GM19397 (cell line): ENCODE results near the gene EHD3.

Source experiments
- ATAC-seq: cut with Tn5 transposase; IDR thresholded peaks from one replicate; pipeline ENCODE4 v1.9.1; 2021; ENCODE audit warnings: mild to moderate bottlenecking, moderate library complexity; ENCODE audit not compliant: unreplicated experiment

The EHD3 gene

GRCh38 chr2:31235504-31235902, 1.6 kb downstream of the EHD3 start:
- no peak for ATAC-seq

- no peak for ATAC-seq
Observed at GRCh38 chr2:31236433-31237205, 2.7 kb downstream of the EHD3 start.

- no peak for ATAC-seq
Observed at GRCh38 chr2:31237348-31238017, 3.5 kb downstream of the EHD3 start.

- ATAC-seq, result no peak
Observed at GRCh38 chr2:31238126-31238905, 4.4 kb downstream of the EHD3 start.

GRCh38 chr2:31238906-31239592, 5.1 kb downstream of the EHD3 start:
- ATAC-seq, result no peak

GRCh38 chr2:31239593-31240177, 5.7 kb downstream of the EHD3 start:
- ATAC-seq, result no peak

DNA sequence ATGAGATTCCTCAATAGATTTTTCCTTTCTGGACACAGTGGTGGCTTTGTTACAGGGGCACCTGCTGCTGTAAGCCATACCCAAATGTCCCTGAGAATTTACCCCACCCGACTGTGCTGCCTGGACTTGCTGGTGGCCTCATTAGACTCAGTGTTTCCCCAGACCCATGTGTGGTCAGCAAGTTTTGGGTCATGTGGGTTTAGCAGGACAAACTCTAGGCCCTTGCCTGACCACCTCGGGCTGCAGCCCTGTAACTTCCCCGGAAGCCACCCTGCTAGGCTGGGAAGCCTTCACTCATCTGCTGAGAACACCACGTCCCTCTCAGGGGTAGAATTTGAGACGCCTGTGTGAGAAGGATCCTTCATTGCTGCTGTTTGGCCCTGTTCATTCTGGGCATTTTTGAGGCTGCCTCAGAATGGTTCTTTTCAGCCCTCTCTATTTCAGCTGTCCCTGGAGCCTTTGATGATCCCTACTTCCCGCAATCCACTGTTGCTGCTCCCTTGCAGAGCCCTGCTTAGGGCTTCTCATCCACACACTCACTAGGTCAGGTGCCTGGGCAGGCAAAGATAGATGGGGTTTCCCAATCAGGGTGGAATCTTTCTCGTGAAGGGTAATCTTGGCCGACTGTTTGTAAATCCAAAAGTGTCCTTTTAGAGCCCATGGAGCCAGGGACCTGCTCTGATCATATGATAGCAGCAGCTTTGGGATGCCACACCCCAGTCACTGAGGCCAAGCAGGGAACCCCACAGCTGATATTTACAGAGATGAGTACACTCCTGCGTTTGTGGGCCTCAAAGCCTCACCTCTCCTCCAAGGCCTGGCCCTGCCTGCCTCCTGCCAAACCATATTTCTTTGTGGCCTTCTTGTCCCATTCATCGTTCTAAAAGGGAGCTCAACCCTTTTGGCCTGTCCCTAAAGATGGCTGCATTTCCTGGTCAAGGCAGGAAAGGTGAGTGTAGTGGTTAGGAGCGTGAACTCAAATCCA, 6.7 kb downstream of the EHD3 start:
- no peak for ATAC-seq

DNA sequence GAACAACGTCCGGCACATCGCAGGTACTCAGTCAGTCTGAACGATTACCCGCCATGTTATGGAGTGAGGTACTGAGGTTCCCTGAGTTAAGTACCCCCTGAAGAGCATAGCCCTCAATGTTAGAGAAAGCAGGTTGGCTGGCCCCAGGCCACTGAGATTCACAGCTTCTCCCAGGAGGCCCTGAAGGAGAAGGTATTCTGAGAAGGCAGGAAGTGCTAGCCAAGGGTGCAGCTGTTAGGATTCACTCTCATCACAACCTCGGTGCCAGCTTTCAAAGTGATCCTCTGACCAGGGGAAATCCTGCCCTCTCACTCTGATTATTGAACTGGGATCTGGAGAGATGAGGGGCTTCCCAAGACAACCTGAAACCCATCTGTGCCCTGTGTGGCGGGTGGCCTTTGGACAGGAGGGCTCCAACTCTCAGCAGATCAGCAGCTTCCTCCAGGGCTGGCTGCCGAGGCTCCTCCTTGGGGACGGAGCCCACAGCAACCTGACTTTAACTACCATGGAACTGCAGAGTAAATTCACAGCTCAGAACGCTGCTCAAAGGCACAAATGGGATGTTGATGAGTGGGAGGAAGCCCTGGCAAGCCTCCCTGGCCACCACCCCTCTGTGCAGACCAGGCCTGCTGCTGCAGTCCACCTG, 7.8 kb downstream of the EHD3 start:
- ATAC-seq, result no peak

DNA sequence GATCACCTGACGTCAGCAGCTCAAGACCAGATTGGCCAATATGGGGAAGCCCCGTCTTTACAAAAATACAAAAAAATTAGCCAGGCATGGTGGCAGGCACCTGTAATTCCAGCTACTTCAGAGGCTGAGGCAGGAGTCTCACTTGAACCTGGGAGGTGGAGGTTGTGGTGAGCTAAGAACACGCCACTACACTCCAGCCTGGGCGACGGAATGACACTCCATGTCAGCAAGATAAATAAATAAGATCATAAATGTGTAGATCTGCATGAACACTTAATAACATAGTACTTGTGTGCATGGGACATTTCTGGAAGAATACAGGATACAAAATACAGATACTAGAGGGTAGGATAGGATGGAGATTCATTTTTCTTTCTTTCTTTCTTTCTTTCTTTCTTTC, 9.1 kb downstream of the EHD3 start:
- no peak for ATAC-seq

DNA sequence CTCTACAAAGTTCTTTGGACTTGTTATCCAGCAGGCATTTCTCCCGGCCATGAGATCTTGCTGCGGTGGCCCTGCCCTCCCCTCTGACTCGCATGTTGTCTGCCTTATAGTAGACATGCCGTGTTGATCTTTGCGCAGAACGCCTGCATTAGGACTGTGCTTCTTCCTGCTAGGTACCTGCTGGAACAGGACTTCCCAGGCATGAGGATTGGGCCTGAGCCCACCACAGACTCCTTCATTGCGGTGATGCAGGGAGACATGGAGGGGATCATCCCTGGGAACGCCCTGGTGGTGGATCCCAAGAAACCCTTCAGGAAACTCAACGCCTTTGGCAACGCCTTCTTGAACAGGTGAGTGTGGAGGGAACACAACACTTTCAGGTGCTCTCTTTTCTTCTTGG, 10.1 kb downstream of the EHD3 start:
- no peak for ATAC-seq

- no peak for ATAC-seq
Observed at GRCh38 chr2:31246184-31246852, 12.4 kb downstream of the EHD3 start.

DNA sequence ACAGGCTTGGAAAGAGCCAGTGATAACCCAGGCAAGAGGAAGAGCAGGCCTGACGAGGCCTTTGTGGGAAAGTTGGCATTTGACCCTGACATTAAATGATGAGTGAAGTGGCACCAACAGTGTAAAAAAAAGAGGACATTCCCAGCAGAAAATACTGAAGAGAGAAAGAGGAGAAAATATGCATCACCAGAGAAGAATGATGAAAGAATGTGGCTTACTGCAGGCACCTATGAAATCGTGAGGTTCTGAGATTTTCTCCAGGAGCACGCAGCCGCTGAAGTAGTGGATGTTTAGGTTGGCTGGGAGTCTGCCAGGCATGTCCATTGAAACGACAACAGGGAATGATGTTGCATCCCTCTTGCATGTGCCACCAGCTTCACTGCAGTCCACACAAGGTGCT, 13.8 kb downstream of the EHD3 start:
- ATAC-seq, result no peak

DNA sequence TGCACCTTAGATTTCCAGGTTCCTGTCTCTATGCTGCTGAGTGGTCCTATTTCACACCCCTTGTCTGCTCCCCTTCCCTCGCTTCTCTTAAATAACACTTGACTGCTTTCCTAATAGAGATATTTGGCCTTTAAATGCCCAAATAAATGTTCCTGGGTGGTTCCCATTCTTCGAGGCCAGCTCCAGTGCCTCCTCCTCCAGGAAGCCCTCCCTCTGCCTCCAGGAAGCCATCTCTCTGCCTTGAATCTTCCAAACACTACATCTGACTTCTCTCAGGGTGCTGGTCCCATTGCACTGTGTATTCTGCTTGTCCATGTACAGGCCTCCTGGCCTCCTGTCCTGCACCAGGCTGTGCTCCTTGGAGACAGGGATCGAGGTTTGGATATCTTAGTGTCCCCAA, 14.2 kb downstream of the EHD3 start:
- no peak for ATAC-seq

DNA sequence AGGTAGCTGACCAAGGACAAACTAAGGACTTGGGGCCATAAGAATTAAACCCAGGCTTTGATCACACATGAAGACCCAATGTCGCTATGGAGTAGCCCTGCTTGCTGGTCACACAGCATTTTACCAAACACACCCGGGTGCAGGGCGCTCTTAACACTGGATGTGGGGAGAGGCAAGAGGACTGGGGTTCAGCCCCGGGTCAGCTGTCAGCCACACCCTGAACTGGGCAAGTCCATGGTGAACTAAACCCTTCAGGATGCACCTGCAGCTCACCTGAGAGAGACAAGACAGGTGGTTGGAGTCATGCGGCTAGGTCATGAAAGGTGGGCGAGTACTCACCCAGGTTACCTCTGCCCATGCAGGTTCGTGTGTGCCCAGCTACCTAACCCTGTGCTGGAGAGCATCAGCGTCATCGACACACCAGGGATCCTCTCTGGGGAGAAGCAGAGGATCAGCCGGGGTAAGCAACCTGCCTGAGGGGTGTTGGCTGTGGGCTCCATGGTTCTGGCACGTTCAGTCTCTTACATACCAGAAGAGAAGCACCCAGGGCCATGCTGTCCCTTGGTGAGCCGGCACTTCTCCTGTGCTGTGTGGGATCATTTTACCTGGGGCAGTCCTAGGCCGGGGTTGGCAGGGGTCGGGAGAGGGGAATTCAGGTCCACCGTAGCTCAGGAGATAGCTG, 15.2 kb downstream of the EHD3 start:
- no peak for ATAC-seq

DNA sequence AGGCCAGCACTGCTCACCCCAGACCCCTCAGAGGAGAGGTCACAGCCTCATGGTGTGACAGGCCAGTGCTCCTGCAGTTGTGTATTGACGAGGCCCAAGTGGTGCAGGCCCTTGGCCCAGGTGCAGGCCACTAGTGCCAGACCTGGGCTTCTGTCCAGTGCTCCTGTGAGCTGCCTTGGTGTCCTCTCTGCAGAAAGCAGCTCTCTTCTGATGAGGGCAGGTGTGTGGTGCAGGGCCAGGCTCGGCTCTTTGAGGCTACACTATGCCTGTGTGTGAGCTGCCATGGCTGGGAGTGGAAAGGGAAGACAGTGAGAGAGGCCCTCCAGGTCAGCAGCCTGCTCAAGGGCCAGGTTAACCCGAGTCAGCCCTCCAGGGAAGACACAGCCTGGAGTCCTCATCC, 17.1 kb downstream of the EHD3 start:
- no peak for ATAC-seq

GRCh38 chr2:31251851-31252250, 17.9 kb downstream of the EHD3 start:
- no peak for ATAC-seq

DNA sequence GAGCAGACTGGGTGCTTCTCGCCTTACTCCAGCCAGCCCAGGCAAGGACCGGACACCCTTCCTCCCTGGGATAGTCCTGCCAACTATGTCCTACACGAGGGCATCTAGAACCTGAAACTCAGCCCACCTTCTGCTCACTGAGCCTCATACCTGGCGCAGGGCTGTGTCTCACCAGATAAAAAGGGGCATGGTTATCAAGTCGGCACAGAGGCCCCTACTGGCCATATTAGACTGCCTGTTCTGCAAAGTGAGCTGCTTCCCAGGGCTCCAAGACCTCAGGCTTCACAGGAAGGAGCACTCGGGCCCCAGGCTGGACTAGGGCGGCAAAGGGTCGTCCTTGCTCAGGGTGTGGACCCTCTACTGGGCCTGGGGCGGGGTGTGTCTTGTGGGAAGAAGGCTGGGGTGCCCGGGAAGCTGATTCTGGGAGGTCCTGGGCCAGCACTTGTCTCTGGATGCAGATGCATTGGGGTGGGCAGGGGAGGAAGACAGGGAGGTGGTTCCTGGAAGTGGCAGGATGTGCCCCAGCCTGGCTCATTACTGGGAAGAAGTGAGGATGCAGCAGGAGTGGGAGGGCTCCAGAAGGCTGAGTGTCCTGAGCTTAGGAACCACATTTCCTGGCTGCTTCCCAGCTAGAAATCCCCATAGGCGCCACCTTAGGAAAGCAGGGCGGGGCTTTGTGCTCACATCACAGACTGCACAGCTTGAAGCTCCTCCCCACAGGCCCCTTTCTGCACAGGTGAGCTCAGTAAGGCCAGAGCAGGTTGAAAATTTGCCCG, 19.6 kb downstream of the EHD3 start:
- no peak for ATAC-seq
